HepG2 (cell line): ENCODE measurements around the gene METRNL. TPM values are rescaled to one million over a fixed set of nuclear protein-coding genes. Genes with fewer than 3 reads are reported as not detected.

Experiments used
- ATAC-seq: fragments of 200-7000 bp; cut with Tn5 transposase; 3 replicates; pipeline ENCODE4 v1.9.1; 2020; ENCODE audit warnings: mild to moderate bottlenecking, moderate library complexity
- BruUV-seq: library from RNA; stranded (reverse); fragments of 400-500 nt; replicated peaks from 2 replicates; lab custom pipeline; 2021; lab: Mats Ljungman, UMichigan
- CTCF ChIA-PET: fragments of 300-600 bp; formaldehyde crosslinking; extraction: SDS; loops from one replicate; lab custom pipeline; 2021; ENCODE audit warnings: low total read pairs, inconsistent platforms, low intra/inter-chr PET ratio; lab: Yijun Ruan, JAX
- POLR2A ChIA-PET: fragments of 350-600 bp; sonication (Branson Sonifier 250); formaldehyde crosslinking; loops from one replicate; lab custom pipeline; 2020; ENCODE audit warnings: antibody characterized with exemption, inconsistent platforms; lab: Yijun Ruan, JAX
- DNase-seq: peaks from one replicate; pipeline ENCODE4 v3.0.0-alpha.2; 2015; ENCODE audit warnings: low spot score
- FAIRE-seq: peaks from 3 replicates; lab custom pipeline; 2011; peaks lifted over from hg19 to GRCh38; lab: Jason Lieb, UNC
- H2AFZ ChIP-seq: one replicate; pipeline ENCODE4 v1.6.1; 2011; ENCODE audit warnings: low read length, inconsistent platforms
- H3K27ac ChIP-seq: fragments of 300-600 bp; 3 replicates; pipeline ENCODE4 v1.8.0; 2011; ENCODE audit warnings: mixed run types, mild to moderate bottlenecking, mixed read lengths, low read length, inconsistent platforms; ENCODE audit not compliant: insufficient read depth; ENCODE audit errors: extremely low read length
- H3K27me3 ChIP-seq, 2 experiments: fragments of 200-600 bp in 1 of 2; 2 replicates in 1 of 2; 3 replicates in 1 of 2; pipeline versions ENCODE4 v1.6.0 to v1.8.0; 2011; ENCODE audit warnings: low read length in 2 of 2, mild to moderate bottlenecking in 2 of 2, moderate library complexity in 2 of 2, inconsistent platforms in 1 of 2; ENCODE audit not compliant: insufficient read depth in 2 of 2, control insufficient read depth in 1 of 2
- H3K36me3 ChIP-seq, 2 experiments: fragments of 200-600 bp in 1 of 2; replicated peaks in 1 of 2; 2 replicates in 1 of 2; 3 replicates in 1 of 2; pipeline versions ENCODE4 v1.5.1 to v1.8.0; 2011; ENCODE audit warnings: low read length in 2 of 2, inconsistent platforms in 1 of 2; ENCODE audit not compliant: insufficient read depth in 2 of 2, control insufficient read depth in 1 of 2
- H3K4me1 ChIP-seq: 2 replicates; pipeline ENCODE4 v1.5.1; 2012; ENCODE audit warnings: low read length, inconsistent platforms; ENCODE audit not compliant: insufficient read depth
- H3K4me2 ChIP-seq: 2 replicates; pipeline ENCODE4 v1.6.0; 2011; ENCODE audit warnings: low read depth, low read length, inconsistent platforms
- H3K4me3 ChIP-seq, 3 experiments: fragments of 200-600 bp in 1 of 3; sonication (generic), shearing (Covaris generic) in 1 of 3; replicated peaks in 1 of 3; 2 replicates each; pipeline ENCODE4 v1.5.1; 2011 to 2016; ENCODE audit warnings: low read length in 3 of 3, inconsistent platforms in 2 of 3, low read depth in 2 of 3, mild to moderate bottlenecking in 2 of 3, control low read depth in 1 of 3, mixed read lengths in 1 of 3; ENCODE audit not compliant: insufficient read depth in 1 of 3
- H3K79me2 ChIP-seq: one replicate; pipeline ENCODE4 v1.6.1; 2011; ENCODE audit warnings: low read length, inconsistent platforms; ENCODE audit not compliant: insufficient read depth
- H3K9ac ChIP-seq: 2 replicates; pipeline ENCODE4 v1.6.0; 2011; ENCODE audit warnings: mild to moderate bottlenecking, low read depth, low read length, inconsistent platforms; ENCODE audit not compliant: insufficient read depth
- H3K9me3 ChIP-seq: 2 replicates; pipeline ENCODE4 v1.5.1; 2012; ENCODE audit warnings: mild to moderate bottlenecking, low read length
- H4K20me1 ChIP-seq: 2 replicates; pipeline ENCODE4 v1.6.0; 2011; ENCODE audit warnings: inconsistent platforms, mild to moderate bottlenecking, low read length, moderate library complexity; ENCODE audit not compliant: insufficient read depth
- ESRRA ChIP-seq: sonication (generic); formaldehyde crosslinking; IDR thresholded peaks from 2 replicates; pipeline ENCODE4 v1.5.1; 2020; ENCODE audit warnings: mild to moderate bottlenecking, low read depth, missing genetic modification reagents
- HNRNPL ChIP-seq: fragments of 200-400 bp; formaldehyde crosslinking; IDR thresholded peaks from 2 replicates; pipeline ENCODE4 v1.6.1; 2017; ENCODE audit warnings: mild to moderate bottlenecking, low read depth, low read length
- MTF2 ChIP-seq: sonication (generic); formaldehyde crosslinking; IDR thresholded peaks from 2 replicates; pipeline ENCODE4 v1.5.0; 2020; ENCODE audit warnings: missing genetic modification reagents, borderline replicate concordance
- TEAD3 ChIP-seq: optimal IDR thresholded peaks from 2 replicates; pipeline ENCODE3; 2016; ENCODE audit warnings: borderline replicate concordance
- ZNF225 ChIP-seq: sonication (generic); formaldehyde crosslinking; IDR thresholded peaks from 2 replicates; pipeline ENCODE4 v1.4.0; 2020; ENCODE audit warnings: mild to moderate bottlenecking, missing genetic modification reagents
- ZNF256 ChIP-seq: sonication (generic); formaldehyde crosslinking; conservative IDR thresholded peaks from 2 replicates; pipeline ENCODE4 v1.4.0; 2020; ENCODE audit warnings: missing genetic modification reagents
- WGBS: methylation state at CpG from one replicate; pipeline ENCODE4 v1.1.6; 2017; ENCODE audit warnings: low lambda C conversion rate; 5-methylcytosine and 5-hydroxymethylcytosine counted together
- in situ Hi-C: cut with HindIII; loops from 2 replicates; pipeline ENCODE4 v1.10.0; 2017; ENCODE audit warnings: low pct_unique_long_range_greater_than_20kb; ENCODE audit not compliant: extremely low pct_ligation_motif_present
- intact Hi-C: fragments of 100-400 bp; cut with micrococcal nuclease; formaldehyde crosslinking; loops from one replicate; pipeline ENCODE4 v1.10.0; 2022; ENCODE audit not compliant: unreplicated experiment
- polyA plus RNA-seq, 8 experiments: library from polyadenylated mRNA; depleted of rRNA in 3 of 8; stranded (reverse) in 7 of 8; unstranded in 1 of 8; fragments of >200 nt; fragmentation: Illumina TruSeq in 4 of 8; extraction: Trizol in 4 of 8; gene quantifications; 2 replicates each; pipeline versions ENCODE4 v1.2.1 to v1.2.3, GENCODE V29; 2011 to 2016; ENCODE audit warnings: low read depth in 4 of 8, missing spikeins in 1 of 8, mixed read lengths in 1 of 8; ENCODE audit not compliant: insufficient read depth in 1 of 8
- total RNA-seq, 5 experiments: library from RNA; depleted of rRNA; stranded (reverse); fragments of >200 nt; fragmentation: Illumina TruSeq; extraction: Trizol; gene quantifications; 2 replicates each; pipeline ENCODE4 v1.2.3, GENCODE V29; 2016; ENCODE audit warnings: low read depth in 1 of 5
- TF ChIP-seq, protein P1 (sequence below): sonication (generic); formaldehyde crosslinking; IDR thresholded peaks from 2 replicates; pipeline ENCODE4 v1.4.0; 2020; ENCODE audit warnings: missing genetic modification reagents, borderline replicate concordance
- TF ChIP-seq, protein P2 (sequence below): IDR thresholded peaks from 2 replicates; pipeline ENCODE4 v1.6.1; 2016; ENCODE audit warnings: mild to moderate bottlenecking
- TF ChIP-seq, protein P3 (sequence below), 2 experiments: sonication (generic) in 1 of 2; formaldehyde crosslinking in 1 of 2; IDR thresholded peaks; 2 replicates each; pipeline versions ENCODE4 v1.5.1 to v1.6.1; 2011 to 2020; ENCODE audit warnings: borderline replicate concordance in 1 of 2, low read depth in 1 of 2, low read length in 1 of 2, mild to moderate bottlenecking in 1 of 2, missing genetic modification reagents in 1 of 2, moderate library complexity in 1 of 2
- TF ChIP-seq, protein P4 (sequence below): sonication (generic); formaldehyde crosslinking; IDR thresholded peaks from 2 replicates; pipeline ENCODE4 v1.9.0; 2022; ENCODE audit warnings: low read depth, missing genetic modification reagents
- TF ChIP-seq, protein P5 (sequence below): IDR thresholded peaks from 2 replicates; pipeline ENCODE4 v1.6.1; 2016; ENCODE audit warnings: mild to moderate bottlenecking, missing biosample characterization, missing genetic modification reagents

The METRNL gene
- total and polyA plus RNA-seq, 2 of the 13 experiments (the other 11 are each of a cell fraction or from before 2014, with no cell fraction given) = 0.66 to 0.84 TPM

DNA sequence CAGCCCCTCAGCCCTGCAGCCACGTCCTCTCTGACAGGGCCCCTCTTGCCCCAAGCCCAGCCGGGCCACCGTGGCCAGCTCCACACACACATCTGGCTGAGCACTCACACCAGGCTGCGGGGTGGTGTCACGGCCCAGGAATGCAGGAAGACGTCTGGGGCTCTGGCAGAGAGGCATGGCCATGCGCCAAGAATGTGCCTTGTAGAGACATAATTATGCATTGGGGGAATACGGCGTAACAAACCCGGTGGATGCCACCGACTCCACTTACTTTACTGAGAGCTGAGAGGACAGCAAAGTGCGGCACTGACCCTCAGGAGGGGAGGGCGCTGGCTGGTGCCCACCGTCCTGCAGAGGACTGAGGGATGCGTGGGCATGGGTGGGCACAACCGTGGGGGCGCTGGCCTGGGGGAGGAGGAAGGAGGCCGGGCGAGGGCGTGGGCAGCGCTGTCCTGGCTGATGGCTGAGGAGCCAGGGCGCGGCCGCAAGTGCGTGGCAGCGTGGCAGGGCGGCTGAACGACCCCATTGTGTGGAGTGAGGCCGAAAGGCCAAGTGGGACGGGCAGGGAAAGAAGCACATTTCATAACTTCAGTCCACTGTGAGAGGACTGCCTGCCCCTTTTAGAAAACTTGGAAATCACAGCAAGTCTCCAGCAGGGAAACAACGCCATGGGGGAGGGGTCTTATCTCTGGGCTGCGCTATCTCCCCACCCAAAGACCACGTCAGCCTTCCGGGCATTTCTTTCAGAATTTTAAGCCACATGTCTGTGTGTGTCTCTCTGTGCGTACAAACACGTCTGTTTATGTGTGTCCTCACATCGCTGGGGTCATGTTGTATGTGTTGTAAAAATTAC lies 30.6 kb downstream of the METRNL start:
- intact Hi-C loops (no loop called here), in situ Hi-C loops (no loop called here)
- peaks cover 28 to 88% of the 10 kb centered on the region in 2 experiments for H3K27me3 ChIP-seq
- peaks cover 12% of the 10 kb centered on the region for H3K4me1 ChIP-seq
- H3K4me2 ChIP-seq = peak overlapping the region; percentile 21; the same call in 1 of the 2 replicates
- H3K79me2 ChIP-seq = no peaks in the 10 kb centered on the region
- H3K9me3 ChIP-seq = no peaks in the 10 kb centered on the region
- no peak overlapping the region for H2AFZ ChIP-seq
- H3K9ac ChIP-seq = no peak overlapping the region
- no TSS peak for BruUV-seq
- no peak for FAIRE-seq
- no peak overlapping the region for H3K27ac ChIP-seq
- no peaks in the 10 kb centered on the region for H3K36me3 ChIP-seq
- peak; percentile 79 for DNase-seq
- no peak overlapping the region; a peak in 1 of 6 replicates for H3K4me3 ChIP-seq
- ChIA-PET CTCF (interaction anchor here (1.2 kb wide), 1 partner anchor 96 kb away, joined by 3 read pairs; no protein-coding TSS in a partner anchor), POLR2A (no interaction called here)
- WGBS = 8% methylated on average over 36 of the region's 37 CpGs
- ATAC-seq = peak; percentile 54
- no peaks in the 10 kb centered on the region; the same call in 1 of the 2 replicates for H4K20me1 ChIP-seq
- TF ChIP-seq MTF2 (CRISPR knock-in tag) (0 out of 2 replicates have a peak, but pooled peaks have one; percentile 70), ESRRA (no peak), ZNF225 (CRISPR knock-in tag) (0 out of 2 replicates have a peak, but pooled peaks have one; percentile 23), TEAD3 (CRISPR knock-in tag) (peak; percentile 88), HNRNPL (peak; percentile 79; the same call in 1 of the 2 replicates), ZNF256 (CRISPR knock-in tag) (no peak)
- TF ChIP-seq, protein P1, sequence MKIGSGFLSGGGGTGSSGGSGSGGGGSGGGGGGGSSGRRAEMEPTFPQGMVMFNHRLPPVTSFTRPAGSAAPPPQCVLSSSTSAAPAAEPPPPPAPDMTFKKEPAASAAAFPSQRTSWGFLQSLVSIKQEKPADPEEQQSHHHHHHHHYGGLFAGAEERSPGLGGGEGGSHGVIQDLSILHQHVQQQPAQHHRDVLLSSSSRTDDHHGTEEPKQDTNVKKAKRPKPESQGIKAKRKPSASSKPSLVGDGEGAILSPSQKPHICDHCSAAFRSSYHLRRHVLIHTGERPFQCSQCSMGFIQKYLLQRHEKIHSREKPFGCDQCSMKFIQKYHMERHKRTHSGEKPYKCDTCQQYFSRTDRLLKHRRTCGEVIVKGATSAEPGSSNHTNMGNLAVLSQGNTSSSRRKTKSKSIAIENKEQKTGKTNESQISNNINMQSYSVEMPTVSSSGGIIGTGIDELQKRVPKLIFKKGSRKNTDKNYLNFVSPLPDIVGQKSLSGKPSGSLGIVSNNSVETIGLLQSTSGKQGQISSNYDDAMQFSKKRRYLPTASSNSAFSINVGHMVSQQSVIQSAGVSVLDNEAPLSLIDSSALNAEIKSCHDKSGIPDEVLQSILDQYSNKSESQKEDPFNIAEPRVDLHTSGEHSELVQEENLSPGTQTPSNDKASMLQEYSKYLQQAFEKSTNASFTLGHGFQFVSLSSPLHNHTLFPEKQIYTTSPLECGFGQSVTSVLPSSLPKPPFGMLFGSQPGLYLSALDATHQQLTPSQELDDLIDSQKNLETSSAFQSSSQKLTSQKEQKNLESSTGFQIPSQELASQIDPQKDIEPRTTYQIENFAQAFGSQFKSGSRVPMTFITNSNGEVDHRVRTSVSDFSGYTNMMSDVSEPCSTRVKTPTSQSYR = peak; percentile 43; the same call in 1 of the 2 replicates
- TF ChIP-seq, protein P2, sequence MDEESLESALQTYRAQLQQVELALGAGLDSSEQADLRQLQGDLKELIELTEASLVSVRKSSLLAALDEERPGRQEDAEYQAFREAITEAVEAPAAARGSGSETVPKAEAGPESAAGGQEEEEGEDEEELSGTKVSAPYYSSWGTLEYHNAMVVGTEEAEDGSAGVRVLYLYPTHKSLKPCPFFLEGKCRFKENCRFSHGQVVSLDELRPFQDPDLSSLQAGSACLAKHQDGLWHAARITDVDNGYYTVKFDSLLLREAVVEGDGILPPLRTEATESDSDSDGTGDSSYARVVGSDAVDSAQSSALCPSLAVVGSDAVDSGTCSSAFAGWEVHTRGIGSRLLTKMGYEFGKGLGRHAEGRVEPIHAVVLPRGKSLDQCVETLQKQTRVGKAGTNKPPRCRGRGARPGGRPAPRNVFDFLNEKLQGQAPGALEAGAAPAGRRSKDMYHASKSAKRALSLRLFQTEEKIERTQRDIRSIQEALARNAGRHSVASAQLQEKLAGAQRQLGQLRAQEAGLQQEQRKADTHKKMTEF = 0 out of 2 replicates have a peak, but pooled peaks have one; percentile 22
- TF ChIP-seq, protein P3, sequence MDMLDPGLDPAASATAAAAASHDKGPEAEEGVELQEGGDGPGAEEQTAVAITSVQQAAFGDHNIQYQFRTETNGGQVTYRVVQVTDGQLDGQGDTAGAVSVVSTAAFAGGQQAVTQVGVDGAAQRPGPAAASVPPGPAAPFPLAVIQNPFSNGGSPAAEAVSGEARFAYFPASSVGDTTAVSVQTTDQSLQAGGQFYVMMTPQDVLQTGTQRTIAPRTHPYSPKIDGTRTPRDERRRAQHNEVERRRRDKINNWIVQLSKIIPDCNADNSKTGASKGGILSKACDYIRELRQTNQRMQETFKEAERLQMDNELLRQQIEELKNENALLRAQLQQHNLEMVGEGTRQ (IDR thresholded peaks at IDR 0.05; ENCODE audit: low read depth, low read length) = no peak
- TF ChIP-seq, protein P3 (CRISPR knock-in tag; IDR thresholded peaks at IDR 0.05; ENCODE audit: borderline replicate concordance) = no peak
- TF ChIP-seq, protein P4, sequence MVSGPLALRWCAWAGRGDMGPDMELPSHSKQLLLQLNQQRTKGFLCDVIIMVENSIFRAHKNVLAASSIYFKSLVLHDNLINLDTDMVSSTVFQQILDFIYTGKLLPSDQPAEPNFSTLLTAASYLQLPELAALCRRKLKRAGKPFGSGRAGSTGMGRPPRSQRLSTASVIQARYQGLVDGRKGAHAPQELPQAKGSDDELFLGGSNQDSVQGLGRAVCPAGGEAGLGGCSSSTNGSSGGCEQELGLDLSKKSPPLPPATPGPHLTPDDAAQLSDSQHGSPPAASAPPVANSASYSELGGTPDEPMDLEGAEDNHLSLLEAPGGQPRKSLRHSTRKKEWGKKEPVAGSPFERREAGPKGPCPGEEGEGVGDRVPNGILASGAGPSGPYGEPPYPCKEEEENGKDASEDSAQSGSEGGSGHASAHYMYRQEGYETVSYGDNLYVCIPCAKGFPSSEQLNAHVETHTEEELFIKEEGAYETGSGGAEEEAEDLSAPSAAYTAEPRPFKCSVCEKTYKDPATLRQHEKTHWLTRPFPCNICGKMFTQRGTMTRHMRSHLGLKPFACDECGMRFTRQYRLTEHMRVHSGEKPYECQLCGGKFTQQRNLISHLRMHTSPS (CRISPR knock-in tag) = 0 out of 2 replicates have a peak, but pooled peaks have one; percentile 26
- TF ChIP-seq, protein P5, sequence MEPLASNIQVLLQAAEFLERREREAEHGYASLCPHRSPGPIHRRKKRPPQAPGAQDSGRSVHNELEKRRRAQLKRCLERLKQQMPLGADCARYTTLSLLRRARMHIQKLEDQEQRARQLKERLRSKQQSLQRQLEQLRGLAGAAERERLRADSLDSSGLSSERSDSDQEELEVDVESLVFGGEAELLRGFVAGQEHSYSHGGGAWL (CRISPR knock-in tag) = peak; percentile 11; the same call in 1 of the 2 replicates
